GM18508 (cell line): ENCODE data around the gene UFM1.
A peak's percentile ranks its signal among the peaks of the same experiment; 100 is the strongest.
"Not testable (repeated sequence)": the region's sequence is repeated elsewhere in the genome, so short reads cannot be mapped to it uniquely, and the experiment has no call there.

Experiments
- ATAC-seq: cut with Tn5 transposase; IDR thresholded peaks from one replicate; pipeline ENCODE4 v1.9.1; 2021; ENCODE audit warnings: moderate number of reproducible peaks; ENCODE audit not compliant: insufficient read depth, unreplicated experiment

The UFM1 gene

DNA sequence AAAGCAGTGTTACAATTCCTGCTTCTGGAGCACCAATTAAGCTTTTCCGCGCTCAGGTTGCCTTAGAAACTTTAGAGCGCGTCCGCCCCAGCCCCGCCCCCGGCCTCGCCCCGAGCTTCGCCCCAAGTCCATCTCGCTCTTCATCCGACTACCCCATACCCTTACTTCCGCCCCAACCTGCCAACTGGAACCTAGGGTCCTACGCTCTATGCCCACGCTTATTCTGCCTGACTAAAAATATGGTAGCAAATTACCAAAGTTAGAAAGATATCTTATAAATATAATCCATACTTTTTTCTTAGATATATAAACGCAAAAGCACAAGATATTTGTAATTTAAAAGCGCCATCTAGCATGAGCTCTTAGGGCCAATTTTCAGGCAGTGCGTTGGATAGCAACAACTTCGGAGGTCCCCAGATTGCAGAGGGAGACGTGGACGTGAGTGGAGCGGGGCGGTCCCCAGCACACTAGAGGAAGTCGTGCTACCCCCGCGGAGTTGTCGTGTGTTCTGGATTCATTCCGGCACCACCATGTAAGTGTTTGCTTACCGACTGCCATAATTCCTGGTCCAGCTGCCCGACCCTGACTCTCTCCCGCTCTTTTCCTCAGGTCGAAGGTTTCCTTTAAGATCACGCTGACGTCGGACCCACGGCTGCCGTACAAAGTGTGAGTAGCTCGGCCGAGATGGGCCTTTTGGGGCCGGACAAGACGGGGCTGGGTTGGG lies at the start of gene UFM1:
TSS of gene UFM1 (plus strand) at position 462 of the 724 bp plus-strand sequence. CDS start at position 531, 69 bp downstream.
- peak; percentile 88 for ATAC-seq

DNA sequence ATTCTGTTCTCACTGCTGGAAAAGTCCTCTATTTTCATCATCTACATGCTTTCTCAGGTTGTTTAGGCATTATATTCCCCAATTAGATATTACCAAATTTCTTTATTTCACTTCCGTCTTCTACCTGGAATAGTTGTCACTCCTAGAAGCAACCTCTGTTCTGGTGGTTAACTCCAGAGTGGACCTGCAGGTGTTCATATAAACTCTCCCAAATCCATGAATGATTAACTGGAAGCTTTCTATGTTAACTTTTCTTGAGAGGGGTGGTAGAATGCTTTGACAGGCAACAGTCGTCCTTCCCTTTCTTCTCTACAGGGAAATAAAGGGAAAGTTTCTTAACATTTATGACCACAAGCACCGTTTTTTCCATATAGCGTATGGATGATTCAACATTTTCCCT lies 48.4 kb upstream of the UFM1 start:
- no peak for ATAC-seq

DNA sequence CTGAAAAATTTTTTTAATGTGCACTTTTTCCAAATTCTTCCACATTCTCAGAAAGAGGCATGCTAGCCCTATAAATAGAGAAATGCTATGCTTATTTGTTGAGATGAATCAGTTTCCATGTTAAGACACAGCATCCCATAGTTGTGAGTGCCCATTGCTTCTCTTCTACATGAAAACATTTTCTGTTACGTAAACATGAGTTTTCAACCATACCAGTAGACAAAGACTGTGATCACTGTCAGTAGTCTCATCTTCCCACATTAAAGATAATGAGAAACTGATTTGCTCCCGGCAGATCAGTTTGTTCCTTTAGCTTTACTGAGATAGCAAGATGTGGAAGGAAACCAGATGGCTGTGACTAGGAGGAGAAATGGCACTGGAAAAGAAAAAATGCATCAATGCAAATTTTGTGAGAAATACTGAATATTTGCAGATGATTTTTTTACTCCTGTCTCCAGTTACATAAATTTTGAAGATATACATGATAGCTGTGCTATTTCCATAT lies 45.8 kb upstream of the UFM1 start:
- ATAC-seq, result no peak

DNA sequence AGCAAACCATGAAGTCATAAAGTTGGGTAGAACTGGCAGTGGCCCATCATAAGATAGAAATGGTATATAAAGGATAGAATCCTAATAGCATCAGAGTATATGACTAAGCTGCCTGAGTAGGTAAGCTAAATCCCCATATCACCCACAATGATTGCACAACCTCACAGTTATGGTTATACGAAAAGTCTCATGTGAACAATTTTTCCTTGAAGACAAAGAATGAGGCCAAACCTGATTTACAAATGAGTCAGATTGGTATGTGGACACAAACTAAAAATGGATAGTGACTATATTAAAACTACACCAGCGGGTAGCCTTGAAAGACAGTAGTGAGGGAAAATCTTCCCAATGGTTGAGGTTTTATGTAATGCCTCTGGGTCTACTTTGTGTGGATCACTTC lies 40.9 kb upstream of the UFM1 start:
- ATAC-seq, result no peak

DNA sequence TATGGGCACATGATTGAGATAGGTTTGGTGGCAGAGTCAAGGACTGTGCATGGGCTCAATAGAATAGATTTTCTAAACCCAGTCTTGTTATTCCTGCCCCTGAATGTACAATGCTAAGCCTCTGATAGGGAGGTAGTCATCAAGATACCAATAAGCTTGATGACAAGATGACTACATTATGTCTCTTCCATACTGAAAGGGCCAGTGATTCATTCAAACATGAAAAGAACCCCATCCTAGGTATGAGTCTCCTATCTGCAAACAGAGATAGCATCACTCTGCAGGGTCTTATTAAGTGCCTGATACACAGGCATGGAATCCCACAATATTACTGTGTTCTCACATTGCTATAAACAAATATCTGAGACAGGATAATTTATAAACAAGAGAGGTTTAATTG lies 40.3 kb upstream of the UFM1 start:
- ATAC-seq, result no peak

DNA sequence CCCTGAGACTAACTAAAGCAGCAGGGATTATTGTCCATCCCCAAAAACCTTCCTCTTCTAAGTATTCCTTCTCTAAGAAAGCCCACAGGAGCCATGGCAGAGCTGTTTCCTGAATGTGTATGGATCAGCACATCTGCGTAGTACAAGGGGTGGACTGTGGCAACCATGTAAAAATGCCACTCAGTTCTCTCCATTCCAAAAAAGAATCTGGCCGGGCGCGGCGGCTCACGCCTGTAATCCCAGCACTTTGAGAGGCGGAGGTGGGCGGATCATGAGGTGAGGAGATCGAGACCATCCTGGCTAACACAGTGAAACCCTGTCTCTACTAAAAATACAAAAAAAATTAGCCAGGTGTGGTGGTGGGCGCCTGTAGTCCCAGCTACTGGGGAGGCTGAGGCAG lies 38.5 kb upstream of the UFM1 start:
- ATAC-seq, result not testable (repeated sequence)

DNA sequence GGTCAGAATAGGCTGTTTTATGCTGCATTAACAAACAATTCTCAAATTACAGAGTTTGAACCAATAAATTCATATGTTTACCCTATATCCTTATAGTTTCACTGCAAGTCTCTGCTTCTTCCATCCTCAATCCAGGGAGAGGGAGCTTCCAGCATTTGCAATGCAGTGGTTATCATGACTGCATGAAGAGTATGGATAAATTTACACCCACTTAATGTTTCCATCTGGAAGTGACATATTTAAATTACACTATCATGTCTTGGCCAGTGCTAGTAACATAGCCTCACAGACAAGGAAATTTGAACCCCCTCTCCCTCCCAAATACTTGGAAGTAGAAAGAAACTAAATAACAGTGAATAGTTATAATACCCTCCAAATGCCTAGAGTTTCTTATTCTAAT lies 33.5 kb upstream of the UFM1 start:
- ATAC-seq, result no peak

DNA sequence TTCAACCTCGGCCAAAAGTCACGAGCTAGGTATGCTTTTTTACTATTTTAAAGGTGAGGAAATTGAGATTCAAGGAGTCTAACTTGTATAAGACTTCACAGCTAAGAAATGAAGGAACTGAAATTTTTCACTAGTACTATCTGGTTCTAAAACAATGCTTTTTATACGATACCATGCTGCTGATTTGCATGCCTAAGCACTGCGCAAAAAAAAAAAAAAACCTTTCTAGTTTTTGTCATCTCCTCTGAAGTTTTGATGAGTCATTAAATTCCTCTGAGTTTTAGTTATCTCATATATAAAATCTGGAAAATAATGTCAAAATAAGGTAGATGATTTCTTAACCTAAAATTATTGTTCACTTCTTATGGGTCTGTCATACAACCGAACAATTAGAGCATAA lies 28.0 kb upstream of the UFM1 start:
- no peak for ATAC-seq

DNA sequence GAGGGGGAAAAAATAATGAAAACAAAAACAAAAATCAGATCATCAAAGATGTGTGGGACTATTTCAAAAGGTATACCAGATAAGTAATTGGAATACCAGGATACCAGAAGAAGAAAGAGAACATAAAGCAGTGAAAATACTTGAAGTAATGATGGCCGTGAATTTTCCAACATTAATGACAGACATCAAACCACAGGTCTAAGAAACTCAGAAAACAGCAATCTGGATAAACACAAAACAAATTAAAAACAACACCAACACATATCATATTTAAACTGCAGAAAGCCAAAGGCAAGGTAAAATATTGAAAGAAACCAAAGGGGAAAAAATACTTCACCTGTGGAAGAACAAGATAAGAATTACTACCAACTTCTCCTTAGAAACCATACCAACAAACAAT lies 24.2 kb upstream of the UFM1 start:
- no peak for ATAC-seq

DNA sequence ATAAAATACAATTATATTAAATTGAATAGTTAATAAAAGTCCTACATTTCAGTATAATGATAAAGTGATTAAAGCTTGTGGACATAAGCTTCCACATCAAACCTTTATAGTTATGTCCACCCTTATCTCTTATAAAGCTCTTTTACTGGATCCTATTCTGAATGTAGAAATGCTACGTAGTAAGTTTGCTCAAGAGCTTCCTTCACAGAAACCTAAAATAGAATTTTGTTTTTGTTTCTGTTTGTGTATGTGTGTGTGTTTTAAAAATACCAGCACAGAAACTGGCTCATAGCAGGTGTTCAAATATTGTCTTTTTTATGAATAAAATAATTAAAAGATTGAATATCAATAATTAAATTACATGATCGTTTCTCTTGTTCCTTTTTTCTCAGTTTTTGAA lies 21.0 kb upstream of the UFM1 start:
- no peak for ATAC-seq

DNA sequence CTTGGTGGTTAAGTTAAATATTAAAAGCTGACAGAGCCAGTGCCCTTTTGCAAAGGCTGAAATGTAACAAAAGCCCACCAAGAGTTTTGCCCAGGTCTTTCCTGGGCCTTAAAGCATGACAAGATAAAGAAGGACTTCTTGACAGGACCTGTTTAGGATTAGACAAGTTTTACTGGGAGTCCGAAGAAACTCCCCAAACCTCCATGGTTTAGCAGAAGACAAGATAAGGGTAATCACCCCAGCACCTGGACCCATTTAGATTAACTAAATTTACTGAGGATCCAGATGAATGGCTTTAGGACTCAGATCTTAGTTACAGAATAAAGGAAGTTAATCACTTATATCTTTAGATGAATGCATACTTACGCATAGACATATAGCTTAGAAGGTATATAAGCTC lies 14.8 kb upstream of the UFM1 start:
- ATAC-seq, result no peak

DNA sequence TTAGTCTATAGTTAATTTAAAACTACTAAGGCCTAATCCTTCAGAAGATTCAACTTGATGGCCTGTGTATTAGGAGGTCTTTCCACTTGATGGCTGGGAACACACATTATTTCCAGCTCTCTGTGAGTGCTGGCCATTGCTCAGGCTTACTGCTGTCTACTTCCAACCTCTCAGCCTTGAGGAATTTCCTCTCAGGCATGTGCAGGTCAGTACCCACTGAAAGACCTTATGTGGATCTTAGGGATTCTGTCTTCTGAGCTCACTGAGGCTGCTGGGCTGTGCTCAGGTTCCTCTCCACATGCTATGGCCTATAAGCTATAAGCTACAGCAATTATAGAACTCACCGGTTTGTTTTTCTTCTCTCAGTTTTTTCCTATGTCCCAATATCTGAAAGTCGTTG lies 11.6 kb upstream of the UFM1 start:
- ATAC-seq, result no peak

DNA sequence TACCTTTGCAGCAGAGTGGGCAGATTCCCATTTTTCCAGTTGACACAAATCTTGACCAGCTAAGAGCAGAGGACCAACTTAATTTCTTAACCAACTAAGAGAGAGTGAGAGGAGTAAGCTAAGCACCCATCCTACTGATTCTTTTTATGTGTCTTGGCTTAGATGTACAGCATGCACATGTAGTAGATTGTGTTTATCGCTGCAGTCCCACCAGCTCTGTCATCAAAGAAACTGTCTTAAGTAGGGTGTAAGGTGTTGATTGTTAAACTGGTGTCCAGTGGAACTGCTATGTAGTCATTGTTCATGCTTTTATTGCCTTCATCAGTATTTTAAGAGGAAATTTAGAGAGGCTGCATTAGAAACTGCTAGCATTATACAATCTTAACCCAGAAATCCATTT lies 9.0 kb upstream of the UFM1 start:
- no peak for ATAC-seq

DNA sequence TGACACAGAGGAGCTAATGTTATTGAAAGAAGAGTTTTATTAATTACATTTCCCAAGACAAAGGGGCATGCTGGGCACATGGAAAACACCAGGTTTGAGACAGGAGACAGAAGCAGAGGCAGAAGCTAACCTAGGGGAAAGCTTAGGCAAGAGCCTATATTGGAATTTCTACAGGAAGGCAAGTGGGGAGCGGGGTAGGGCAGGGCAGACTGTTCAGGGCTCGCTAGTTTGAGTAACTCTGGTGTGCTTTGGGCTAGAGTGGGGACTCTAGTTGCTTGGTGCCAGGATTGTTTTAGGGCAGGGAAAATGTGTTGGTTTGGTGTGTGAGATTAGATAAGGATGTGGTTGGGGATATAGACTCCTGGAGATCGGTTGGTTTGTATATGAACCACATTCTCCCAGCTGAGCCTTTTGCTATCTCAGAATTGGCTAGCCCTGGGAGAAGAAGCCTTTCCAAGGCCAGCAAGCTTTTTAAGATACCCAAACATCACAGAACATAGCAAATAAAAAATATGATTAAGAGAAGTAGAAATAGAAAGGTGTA lies 8.4 kb upstream of the UFM1 start:
- no peak for ATAC-seq

DNA sequence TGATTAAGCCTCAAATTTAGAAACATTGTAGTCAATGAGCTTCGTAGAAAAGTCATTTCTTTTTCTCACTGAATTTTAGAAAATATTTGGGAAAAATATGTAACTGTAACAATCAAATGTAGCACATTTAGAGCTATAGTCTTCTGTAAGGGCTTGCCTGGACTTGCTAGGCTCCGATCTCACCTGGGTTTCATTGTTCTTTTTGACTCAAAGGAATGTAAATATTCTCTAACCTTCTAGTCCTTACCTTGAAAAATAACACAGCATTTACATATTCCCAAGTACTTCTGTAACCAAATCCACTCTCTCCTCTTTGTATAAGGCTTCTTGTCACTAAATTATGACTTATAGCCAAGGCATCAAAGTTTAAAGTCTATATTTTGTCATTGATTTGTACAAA lies 2.9 kb upstream of the UFM1 start:
- ATAC-seq, result no peak

DNA sequence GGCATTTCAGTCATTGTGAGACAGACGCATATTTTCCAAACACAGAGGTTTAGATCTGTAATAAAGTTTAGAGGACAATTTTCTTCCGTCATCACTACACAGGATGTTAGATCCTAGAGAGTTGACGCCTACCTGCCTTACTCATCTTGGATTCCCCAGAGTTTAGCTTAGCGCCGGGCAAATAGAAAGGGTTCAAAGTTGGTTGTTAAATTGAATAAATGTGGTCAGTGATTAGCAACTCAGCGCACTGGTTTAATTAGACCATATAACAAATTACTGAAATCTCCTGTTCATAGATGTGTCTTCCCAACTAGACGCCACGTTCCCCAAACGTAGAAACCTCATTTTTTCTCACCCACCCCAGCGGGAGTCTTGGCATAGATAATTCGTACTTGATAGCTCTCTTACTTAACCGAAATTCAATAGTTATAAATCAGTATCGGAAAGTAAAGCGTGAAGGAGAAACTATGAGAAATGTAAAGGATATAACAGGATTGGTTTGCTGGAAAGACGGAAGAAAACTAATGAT lies 726 bp upstream of the UFM1 start:
- peak; percentile 20 for ATAC-seq

DNA sequence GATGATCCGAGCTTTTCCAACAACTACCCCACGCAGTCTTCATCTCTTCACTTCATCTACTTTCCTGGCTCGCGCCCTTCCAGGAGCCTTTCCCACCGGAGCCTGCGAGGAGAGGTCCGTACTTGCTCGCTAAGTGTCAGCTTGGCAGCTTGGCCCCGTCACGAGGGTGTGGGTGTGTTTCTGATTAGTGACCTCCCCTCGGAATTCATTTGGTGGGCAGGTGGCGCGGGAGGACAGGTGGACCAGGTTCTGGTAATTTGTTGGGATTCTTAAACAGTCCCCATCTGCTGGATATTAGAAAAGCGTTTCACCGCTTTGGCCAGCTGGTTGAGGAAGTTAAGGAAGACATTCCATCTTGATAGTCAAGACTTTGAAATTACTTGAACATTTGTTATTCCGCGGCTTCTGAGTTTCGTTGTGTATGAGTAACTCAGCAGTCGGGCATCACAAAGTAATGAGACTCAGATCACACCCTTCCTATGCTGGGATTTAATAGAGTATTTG lies 515 bp downstream of the UFM1 start:
- ATAC-seq, result peak; percentile 24

DNA sequence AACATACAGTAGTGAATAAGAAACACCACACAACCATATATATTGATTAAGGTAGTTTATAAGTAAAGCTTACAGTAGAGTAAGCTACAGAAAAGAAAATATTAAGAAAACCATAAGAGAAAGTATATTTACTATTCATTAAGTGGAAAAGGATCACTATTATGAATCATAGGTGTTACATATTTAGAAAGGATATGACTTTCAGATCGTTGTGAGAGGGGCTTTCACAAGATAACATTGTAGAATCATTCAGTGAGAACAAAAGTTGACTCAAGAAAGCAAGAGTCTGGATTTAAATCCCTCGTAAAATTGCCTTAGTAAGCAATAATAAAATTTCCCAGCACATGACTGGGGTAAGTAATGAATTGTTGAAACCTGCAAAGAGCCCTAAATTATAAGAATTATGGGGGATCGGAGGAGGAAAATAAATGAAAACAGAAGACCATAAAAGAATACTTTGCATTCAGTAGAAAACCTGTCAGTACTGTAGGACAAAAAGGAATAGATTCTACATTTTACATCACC lies 6.0 kb downstream of the UFM1 start:
- no peak for ATAC-seq

DNA sequence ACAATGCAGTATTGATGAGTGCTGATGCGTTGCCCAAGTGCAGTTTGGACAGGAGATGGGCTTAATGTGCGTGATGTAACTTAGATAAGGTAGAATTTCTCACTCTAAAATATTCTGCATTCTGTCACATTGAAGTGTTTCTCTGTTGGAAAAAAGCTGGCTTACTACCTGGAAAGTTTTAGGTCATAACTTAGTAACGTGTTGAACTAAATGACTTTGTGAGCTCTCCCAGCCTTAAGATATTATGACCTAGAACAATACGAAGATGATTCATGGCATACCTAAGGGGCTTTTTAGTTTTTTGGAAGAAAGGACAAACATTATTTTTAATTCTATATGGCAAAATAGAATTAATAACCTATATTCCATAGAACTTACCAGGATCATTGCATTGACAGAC lies 9.0 kb downstream of the UFM1 start:
- no peak for ATAC-seq

DNA sequence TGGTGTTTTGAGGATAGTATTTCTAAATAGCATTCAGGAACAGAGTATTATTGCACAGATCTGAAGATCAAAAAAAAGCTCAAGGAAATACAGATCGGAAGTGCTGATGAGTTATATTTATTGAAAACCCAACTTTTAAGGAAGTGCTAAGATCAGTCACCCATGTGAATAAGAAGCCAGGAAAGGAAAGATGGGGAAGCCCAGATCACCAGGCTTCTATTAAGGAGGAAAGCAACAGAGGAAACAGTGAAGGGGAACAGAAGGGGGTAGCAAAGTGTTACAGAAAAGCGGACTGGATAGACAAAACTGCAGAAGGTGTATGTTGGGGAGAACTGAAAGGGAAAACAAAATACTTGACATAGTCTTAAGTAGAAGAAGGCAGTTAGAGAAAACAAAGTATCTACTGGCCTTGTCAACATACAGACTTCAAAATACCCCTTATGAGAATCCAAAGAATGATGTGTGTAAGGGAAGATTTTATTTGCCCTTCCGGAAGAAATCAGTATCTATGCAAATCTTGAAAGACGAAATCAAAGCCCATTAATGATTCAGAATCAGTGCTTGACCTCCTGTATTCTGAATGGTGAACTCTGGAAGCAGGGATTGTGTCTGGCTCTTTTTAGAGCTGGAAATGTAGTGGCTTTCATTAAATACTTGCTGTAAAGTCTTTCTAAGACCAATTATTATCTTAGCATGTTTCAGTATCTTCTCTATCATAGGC lies 12.1 kb downstream of the UFM1 start:
- no peak for ATAC-seq

DNA sequence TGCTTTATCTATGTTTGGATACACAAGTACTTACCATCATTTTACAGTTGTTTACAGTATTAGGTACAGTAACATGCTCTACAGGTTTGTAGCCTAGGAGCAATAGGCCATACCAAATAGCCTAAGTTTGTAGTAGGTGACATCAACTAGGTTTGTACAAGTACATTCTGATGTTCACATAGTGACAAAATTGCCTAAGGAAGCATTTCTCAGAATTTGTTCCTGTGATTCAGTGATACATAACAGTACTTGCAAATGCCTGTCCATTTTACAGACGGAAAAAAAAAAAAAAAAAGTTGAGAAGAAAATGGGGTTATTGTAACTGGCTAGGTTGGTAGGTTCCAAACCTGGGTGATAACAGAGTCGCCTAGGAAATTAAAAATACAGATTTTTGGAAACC lies 13.6 kb downstream of the UFM1 start:
- ATAC-seq, result no peak
